ENCODE measurements around the gene MRC1. TPM values are rescaled to one million over a fixed set of nuclear protein-coding genes. Genes with fewer than 3 reads are reported as not detected.

Gene MRC1
- total and polyA plus RNA-seq, 2 of the 8 experiments (the other 6 are each of a cell fraction or from before 2014, with no cell fraction given), result 0.03 to 0.06 TPM

DNA sequence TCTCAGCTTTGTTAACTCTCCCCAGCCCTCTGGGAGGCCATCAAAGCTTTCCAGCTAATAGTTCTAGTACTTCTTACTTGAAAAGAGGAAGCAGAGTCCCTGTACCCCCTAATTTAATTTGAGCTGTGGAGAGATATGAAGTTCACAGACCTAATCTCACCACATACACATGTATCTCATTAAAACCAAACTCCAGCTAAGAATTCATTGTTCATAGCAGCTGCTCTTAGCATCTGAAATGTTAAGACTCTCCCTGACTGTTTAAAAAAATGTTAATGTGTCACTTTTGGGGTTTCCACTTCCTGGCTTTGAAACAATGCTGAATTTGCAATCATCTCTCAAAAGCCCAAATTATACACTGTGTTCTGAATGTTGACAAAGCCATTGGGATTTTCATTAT lies 16.2 kb upstream of the MRC1 start (continued):
- TF ChIP-seq, protein P1, sequence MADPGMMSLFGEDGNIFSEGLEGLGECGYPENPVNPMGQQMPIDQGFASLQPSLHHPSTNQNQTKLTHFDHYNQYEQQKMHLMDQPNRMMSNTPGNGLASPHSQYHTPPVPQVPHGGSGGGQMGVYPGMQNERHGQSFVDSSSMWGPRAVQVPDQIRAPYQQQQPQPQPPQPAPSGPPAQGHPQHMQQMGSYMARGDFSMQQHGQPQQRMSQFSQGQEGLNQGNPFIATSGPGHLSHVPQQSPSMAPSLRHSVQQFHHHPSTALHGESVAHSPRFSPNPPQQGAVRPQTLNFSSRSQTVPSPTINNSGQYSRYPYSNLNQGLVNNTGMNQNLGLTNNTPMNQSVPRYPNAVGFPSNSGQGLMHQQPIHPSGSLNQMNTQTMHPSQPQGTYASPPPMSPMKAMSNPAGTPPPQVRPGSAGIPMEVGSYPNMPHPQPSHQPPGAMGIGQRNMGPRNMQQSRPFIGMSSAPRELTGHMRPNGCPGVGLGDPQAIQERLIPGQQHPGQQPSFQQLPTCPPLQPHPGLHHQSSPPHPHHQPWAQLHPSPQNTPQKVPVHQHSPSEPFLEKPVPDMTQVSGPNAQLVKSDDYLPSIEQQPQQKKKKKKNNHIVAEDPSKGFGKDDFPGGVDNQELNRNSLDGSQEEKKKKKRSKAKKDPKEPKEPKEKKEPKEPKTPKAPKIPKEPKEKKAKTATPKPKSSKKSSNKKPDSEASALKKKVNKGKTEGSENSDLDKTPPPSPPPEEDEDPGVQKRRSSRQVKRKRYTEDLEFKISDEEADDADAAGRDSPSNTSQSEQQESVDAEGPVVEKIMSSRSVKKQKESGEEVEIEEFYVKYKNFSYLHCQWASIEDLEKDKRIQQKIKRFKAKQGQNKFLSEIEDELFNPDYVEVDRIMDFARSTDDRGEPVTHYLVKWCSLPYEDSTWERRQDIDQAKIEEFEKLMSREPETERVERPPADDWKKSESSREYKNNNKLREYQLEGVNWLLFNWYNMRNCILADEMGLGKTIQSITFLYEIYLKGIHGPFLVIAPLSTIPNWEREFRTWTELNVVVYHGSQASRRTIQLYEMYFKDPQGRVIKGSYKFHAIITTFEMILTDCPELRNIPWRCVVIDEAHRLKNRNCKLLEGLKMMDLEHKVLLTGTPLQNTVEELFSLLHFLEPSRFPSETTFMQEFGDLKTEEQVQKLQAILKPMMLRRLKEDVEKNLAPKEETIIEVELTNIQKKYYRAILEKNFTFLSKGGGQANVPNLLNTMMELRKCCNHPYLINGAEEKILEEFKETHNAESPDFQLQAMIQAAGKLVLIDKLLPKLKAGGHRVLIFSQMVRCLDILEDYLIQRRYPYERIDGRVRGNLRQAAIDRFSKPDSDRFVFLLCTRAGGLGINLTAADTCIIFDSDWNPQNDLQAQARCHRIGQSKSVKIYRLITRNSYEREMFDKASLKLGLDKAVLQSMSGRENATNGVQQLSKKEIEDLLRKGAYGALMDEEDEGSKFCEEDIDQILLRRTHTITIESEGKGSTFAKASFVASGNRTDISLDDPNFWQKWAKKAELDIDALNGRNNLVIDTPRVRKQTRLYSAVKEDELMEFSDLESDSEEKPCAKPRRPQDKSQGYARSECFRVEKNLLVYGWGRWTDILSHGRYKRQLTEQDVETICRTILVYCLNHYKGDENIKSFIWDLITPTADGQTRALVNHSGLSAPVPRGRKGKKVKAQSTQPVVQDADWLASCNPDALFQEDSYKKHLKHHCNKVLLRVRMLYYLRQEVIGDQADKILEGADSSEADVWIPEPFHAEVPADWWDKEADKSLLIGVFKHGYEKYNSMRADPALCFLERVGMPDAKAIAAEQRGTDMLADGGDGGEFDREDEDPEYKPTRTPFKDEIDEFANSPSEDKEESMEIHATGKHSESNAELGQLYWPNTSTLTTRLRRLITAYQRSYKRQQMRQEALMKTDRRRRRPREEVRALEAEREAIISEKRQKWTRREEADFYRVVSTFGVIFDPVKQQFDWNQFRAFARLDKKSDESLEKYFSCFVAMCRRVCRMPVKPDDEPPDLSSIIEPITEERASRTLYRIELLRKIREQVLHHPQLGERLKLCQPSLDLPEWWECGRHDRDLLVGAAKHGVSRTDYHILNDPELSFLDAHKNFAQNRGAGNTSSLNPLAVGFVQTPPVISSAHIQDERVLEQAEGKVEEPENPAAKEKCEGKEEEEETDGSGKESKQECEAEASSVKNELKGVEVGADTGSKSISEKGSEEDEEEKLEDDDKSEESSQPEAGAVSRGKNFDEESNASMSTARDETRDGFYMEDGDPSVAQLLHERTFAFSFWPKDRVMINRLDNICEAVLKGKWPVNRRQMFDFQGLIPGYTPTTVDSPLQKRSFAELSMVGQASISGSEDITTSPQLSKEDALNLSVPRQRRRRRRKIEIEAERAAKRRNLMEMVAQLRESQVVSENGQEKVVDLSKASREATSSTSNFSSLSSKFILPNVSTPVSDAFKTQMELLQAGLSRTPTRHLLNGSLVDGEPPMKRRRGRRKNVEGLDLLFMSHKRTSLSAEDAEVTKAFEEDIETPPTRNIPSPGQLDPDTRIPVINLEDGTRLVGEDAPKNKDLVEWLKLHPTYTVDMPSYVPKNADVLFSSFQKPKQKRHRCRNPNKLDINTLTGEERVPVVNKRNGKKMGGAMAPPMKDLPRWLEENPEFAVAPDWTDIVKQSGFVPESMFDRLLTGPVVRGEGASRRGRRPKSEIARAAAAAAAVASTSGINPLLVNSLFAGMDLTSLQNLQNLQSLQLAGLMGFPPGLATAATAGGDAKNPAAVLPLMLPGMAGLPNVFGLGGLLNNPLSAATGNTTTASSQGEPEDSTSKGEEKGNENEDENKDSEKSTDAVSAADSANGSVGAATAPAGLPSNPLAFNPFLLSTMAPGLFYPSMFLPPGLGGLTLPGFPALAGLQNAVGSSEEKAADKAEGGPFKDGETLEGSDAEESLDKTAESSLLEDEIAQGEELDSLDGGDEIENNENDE (IDR thresholded peaks at IDR 0.05; ENCODE audit: insufficient replicate concordance, low read length), result no peak
- TF ChIP-seq CBX8 (IDR thresholded peaks at IDR 0.05; ENCODE audit: borderline replicate concordance, low read depth, low read length) (no peak), RXRA (IDR thresholded peaks at IDR 0.05; ENCODE audit: insufficient read depth, low read depth, low read length) (no peak), ATF3 (IDR thresholded peaks at IDR 0.05; ENCODE audit: insufficient read depth, low read depth, low read length) (no peak), JUN (IDR thresholded peaks at IDR 0.05; ENCODE audit: low read depth, low read length) (no peak)
- TF ChIP-seq, protein P2, sequence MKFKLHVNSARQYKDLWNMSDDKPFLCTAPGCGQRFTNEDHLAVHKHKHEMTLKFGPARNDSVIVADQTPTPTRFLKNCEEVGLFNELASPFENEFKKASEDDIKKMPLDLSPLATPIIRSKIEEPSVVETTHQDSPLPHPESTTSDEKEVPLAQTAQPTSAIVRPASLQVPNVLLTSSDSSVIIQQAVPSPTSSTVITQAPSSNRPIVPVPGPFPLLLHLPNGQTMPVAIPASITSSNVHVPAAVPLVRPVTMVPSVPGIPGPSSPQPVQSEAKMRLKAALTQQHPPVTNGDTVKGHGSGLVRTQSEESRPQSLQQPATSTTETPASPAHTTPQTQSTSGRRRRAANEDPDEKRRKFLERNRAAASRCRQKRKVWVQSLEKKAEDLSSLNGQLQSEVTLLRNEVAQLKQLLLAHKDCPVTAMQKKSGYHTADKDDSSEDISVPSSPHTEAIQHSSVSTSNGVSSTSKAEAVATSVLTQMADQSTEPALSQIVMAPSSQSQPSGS (IDR thresholded peaks at IDR 0.05; ENCODE audit: low read length), result no peak
